Lower leg skin (tissue), 4 donors: Measurements from ENCODE around the gene CAT. TPM values are rescaled to one million over a fixed set of nuclear protein-coding genes. Genes with fewer than 3 reads are reported as not detected.

Experiments used
- DNase-seq, 2 donors: peaks; one replicate each; pipeline ENCODE4 v3.0.0-alpha.2; 2019; ENCODE audit warnings: low spot score in 2 of 2
- H3K4me3 ChIP-seq: fragments of 200-600 bp; sonication (generic); 2 replicates; pipeline ENCODE4 v1.5.1; 2017; ENCODE audit warnings: mild to moderate bottlenecking, low read depth; ENCODE audit not compliant: poor library complexity, severe bottlenecking
- POLR2A ChIP-seq, 2 donors: fragments of 450-650 bp; IDR thresholded peaks; one replicate each; pipeline ENCODE4 v1.6.1; 2016 to 2017; ENCODE audit warnings: antibody characterized with exemption in 2 of 2, mild to moderate bottlenecking in 1 of 2, moderate library complexity in 1 of 2
- WGBS, 2 donors: methylation state at CpG; one replicate each; pipeline ENCODE4 v1.1.5; 2018; 5-methylcytosine and 5-hydroxymethylcytosine counted together
- intact Hi-C: fragments of 100-400 bp; cut with DNase I; formaldehyde crosslinking; loops from one replicate; pipeline ENCODE4 v1.15.0; 2023; ENCODE audit warnings: low total_unique reads
- total RNA-seq, 4 donors: library from RNA; depleted of rRNA; stranded (reverse); fragments of >200 nt; gene quantifications; one replicate each; pipeline ENCODE4 v1.1.0, GENCODE V29; 2016
- TF ChIP-seq, protein P1 (sequence below), 3 donors: fragments of 450-650 bp; IDR thresholded peaks; one replicate each; pipeline ENCODE4 v1.5.1; 2016; ENCODE audit warnings: antibody characterized with exemption in 3 of 3, mild to moderate bottlenecking in 3 of 3, moderate library complexity in 2 of 3

Gene CAT
- total RNA-seq, 4 donors from 2014 or later: 152 to 260 (median 186) TPM

DNA sequence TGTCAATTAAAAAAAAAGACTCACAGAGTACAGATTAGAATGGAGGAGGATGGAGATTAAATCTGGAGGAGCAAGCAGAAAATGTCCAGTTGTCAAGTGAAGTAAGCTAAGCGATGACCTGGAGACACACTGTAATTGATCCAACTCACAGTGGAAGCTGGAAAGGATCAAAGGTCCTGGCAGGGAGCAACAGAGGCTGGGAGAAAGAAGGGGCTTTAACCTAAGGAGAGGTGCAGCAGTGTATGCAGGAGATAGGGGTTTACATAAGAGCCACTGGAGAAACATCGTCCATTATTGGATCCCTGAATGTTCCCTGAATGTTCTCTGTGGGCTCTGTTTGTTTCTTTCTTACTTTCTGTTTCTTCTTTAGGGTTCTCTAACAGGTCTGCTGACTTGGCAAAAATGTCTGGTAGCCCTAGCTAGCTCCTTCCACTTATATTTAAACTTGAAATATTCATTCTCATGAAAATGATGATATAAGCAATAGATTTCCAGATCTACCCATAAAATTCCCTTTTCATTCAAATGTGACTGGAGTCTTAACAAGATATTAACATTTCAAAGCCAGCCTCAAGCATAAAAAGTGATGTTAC, 30.1 kb upstream of the CAT start:
- intact Hi-C loops: no loop called here
- WGBS, 2 donors: 81 to 87% methylated on average over 2 of the region's 2 CpGs
- DNase-seq: no peak
- no peak overlapping the region for H3K4me3 ChIP-seq
- no peak for TF ChIP-seq POLR2A (IDR thresholded peaks at IDR 0.05)
- TF ChIP-seq, protein P1, sequence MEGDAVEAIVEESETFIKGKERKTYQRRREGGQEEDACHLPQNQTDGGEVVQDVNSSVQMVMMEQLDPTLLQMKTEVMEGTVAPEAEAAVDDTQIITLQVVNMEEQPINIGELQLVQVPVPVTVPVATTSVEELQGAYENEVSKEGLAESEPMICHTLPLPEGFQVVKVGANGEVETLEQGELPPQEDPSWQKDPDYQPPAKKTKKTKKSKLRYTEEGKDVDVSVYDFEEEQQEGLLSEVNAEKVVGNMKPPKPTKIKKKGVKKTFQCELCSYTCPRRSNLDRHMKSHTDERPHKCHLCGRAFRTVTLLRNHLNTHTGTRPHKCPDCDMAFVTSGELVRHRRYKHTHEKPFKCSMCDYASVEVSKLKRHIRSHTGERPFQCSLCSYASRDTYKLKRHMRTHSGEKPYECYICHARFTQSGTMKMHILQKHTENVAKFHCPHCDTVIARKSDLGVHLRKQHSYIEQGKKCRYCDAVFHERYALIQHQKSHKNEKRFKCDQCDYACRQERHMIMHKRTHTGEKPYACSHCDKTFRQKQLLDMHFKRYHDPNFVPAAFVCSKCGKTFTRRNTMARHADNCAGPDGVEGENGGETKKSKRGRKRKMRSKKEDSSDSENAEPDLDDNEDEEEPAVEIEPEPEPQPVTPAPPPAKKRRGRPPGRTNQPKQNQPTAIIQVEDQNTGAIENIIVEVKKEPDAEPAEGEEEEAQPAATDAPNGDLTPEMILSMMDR (IDR thresholded peaks at IDR 0.05): no peak

DNA sequence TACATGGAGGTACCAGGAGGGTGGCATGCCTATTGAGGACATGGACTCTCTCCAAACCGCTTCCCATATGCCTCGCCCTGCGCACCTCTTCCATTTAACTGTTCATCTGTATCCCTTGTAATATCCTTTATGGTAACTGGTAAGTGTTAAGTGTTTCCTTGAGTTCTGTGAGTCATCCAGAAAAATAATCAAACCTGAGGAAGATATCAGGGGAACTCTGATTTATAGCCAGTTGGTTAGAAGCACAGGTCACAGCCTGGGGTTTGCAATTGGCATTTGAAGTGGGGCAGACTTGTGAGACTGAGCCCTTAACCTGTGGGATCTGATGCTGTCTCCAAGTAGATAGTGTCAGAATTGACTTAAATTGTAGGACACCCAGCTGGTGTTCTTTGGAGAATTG, 27.6 kb upstream of the CAT start:
- DNase-seq: no peak
- WGBS, 2 donors: 85 to 99% methylated on average over 3 of the region's 3 CpGs
- H3K4me3 ChIP-seq: no peak overlapping the region
- TF ChIP-seq, protein P1 (IDR thresholded peaks at IDR 0.05): no peak
- no peak for TF ChIP-seq POLR2A (IDR thresholded peaks at IDR 0.05)
- intact Hi-C loops: no loop called here

DNA sequence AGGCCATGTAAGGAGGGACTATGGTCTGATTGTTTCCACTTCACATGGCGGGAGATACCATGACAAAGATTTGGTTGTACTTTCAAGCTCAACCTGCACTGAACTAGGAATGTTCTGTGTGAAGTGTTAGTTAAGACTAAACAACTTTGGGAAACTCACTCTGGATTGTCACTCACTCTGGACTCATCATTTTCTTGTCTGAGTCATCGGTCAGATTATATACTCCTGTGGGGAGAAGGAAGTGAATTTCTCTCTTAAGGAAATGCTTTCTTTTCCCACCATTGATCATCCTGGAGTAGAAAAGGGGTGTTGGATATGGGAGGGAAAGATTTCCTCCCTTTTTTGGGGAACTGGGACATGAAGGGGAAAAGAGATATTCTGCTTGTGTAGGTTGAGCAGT, 26.9 kb upstream of the CAT start:
- no peak for TF ChIP-seq POLR2A (IDR thresholded peaks at IDR 0.05)
- TF ChIP-seq, protein P1 (IDR thresholded peaks at IDR 0.05): no peak
- H3K4me3 ChIP-seq: no peak overlapping the region
- no peak for DNase-seq
- intact Hi-C loops: no loop called here
- 93 to 97% methylated on average over 2 of the region's 2 CpGs for WGBS, 2 donors

DNA sequence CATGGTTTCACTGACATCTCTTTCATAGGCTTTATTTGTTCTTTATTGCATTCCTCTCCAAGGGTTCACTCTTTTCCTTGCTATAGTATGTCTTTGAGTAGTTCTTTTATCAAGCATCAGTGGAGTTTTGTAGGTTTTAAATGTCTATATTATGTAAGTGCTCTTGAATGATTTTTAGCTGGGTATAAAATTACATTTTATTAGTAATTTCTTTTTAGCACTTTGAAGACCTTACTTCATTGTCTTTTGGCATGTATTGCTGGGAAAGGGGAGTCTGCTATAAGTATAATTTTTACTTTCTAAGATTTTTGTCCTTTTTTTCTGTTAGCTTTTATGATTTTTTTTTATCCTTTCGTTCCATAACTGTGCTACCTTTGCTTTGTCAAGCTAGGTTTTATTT, 25.5 kb upstream of the CAT start:
- intact Hi-C loops: no loop called here
- TF ChIP-seq POLR2A (IDR thresholded peaks at IDR 0.05): no peak
- TF ChIP-seq, protein P1 (IDR thresholded peaks at IDR 0.05): no peak
- DNase-seq: no peak
- H3K4me3 ChIP-seq: no peak overlapping the region
- 76 to 88% methylated on average over 1 of the region's 1 CpG for WGBS, 2 donors

DNA sequence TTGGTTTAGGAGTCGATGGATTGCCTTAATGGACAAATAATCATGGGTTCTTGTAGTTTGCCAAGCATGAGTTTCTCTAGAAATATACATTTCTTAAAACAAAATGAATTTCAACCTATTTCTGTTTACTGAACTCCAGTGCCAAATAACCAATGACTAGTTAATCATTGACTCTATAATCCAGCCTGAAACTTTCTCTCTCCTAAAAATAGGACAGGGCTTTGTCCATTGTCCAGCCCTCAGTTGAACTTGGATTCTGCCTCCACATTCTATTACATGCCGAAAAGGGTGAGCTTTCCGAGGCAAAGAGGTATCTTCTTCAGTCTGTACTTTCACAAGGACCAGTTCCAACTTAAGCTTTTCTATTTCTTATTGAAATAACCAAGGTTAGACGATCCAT, 23.2 kb upstream of the CAT start:
- DNase-seq: no peak
- no peak overlapping the region for H3K4me3 ChIP-seq
- 64 to 78% methylated on average over 4 of the region's 4 CpGs for WGBS, 2 donors
- intact Hi-C loops: no loop called here
- TF ChIP-seq, protein P1 (IDR thresholded peaks at IDR 0.05): no peak
- TF ChIP-seq POLR2A (IDR thresholded peaks at IDR 0.05): no peak

DNA sequence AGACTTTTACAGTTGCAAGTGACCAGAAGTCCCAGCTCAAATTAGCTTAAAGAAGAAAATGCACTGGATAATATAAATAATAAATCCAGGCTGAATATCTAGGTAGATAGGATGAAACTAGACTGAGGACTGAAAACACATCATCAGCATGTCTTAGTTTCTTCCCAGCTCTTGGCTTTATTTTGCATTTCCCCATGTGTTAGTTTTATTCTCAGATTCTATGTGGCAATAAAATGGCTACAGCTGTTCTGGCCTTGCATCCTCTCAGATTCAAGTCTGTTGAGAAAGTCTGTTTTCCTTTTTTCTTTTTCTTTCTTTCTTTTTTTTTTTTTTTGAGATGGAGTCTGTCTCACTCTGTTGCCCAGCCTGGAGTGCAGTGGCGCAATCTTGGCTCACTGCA, 22.6 kb upstream of the CAT start:
- 0 to 92% methylated on average over 1 of the region's 1 CpG for WGBS, 2 donors

More for the DNA sequence above, 22.6 kb upstream of the CAT start:
- H3K4me3 ChIP-seq: no peak overlapping the region
- TF ChIP-seq, protein P1 (IDR thresholded peaks at IDR 0.05): no peak
- no peak for TF ChIP-seq POLR2A (IDR thresholded peaks at IDR 0.05)
- intact Hi-C loops: no loop called here
- no peak for DNase-seq
